Mucosa of gallbladder (tissue), 1 donor: ENCODE measurements around the gene MRS2. TPM values are rescaled to one million over a fixed set of nuclear protein-coding genes. Genes with fewer than 3 reads are reported as not detected.
"Not testable (repeated sequence)": the region's sequence is repeated elsewhere in the genome, so short reads cannot be mapped to it uniquely, and the experiment has no call there.

Source experiments
- DNase-seq: peaks from one replicate; pipeline ENCODE4 v3.0.0-alpha.2; 2020; ENCODE audit warnings: low spot score
- total RNA-seq: library from RNA; stranded (reverse); gene quantifications from one replicate; pipeline ENCODE4 v1.2.1, GENCODE V29; 2021
- donor health status: DM: no; HTN: no; CAD: no.

The MRS2 gene, protein sequence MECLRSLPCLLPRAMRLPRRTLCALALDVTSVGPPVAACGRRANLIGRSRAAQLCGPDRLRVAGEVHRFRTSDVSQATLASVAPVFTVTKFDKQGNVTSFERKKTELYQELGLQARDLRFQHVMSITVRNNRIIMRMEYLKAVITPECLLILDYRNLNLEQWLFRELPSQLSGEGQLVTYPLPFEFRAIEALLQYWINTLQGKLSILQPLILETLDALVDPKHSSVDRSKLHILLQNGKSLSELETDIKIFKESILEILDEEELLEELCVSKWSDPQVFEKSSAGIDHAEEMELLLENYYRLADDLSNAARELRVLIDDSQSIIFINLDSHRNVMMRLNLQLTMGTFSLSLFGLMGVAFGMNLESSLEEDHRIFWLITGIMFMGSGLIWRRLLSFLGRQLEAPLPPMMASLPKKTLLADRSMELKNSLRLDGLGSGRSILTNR
- total RNA-seq: 35.1 TPM

DNA sequence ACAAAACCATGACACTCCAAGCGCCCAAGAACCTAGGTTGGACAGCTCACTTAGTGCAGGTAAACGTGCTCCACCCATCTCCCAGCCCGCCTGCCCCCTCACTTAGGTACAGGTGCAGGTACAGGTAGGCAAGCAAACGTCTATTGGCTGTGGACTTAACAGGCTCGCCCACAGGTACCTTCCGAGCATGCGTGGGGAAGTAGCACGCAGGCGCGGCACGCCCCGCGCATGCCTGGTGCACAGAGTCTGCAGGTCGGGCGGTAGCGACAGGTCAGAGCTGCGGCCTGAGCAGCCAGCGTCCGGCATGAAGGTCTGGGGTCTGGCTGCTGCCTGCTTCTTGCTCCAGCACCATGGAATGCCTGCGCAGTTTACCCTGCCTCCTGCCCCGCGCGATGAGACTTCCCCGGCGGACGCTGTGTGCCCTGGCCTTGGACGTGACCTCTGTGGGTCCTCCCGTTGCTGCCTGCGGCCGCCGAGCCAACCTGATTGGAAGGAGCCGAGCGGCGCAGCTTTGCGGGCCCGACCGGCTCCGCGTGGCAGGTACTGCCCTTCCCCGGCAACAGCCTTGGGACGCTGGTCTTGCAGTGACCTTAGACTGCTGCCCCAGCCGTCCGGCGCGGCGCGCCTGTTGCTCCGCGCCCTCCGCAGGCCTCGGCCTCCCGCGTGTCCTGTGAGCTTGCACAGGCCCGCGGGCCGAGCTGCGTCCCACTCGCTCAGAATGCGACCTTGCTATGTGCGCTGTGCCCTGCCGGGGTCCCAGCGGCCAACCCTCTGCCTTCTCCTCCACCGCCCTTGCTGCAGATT lies at the start of gene MRS2:
MRS2 (plus strand) TSS at position 240 of the 804 bp plus-strand sequence; CDS start at position 351, 111 bp downstream.
- DNase-seq: peak; percentile 92

DNA sequence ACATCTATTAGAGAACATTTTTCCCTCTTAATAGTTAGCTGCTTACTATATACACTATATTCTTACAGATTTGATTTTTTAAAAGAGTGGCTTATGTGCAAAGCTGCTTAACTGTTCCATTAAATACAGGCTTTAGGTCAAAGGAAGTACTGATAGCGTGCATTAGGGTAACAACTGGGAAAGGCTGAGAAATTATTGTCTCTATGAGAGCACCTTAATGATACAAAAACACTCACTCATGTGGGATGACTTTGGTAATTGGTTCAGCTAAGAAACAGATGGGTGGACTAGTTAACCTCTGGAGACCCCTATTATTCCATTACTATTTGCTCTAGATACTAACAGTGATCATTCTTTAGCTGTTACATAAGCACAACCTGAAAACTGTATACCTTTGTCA lies 48.9 kb upstream of the MRS2 start:
- no peak for DNase-seq

DNA sequence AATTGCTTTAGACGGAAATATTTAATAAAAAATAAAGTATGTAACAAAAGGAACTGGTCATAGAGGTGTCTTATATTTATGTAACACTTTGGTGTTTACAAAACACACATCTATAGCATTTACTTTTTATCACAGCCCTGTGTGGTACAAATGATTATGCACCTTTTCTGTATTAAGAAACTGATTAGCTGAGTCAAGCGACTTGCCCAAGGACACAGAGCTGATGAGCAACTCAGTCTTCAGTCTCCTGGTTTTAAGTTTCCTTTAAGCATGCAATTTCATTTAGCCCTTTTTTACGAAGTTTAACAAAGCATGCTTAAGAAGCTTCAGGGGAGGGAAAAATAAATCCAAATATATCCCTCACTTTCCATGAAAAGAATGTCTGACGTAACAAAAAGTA lies 47.3 kb upstream of the MRS2 start:
- no peak for DNase-seq

DNA sequence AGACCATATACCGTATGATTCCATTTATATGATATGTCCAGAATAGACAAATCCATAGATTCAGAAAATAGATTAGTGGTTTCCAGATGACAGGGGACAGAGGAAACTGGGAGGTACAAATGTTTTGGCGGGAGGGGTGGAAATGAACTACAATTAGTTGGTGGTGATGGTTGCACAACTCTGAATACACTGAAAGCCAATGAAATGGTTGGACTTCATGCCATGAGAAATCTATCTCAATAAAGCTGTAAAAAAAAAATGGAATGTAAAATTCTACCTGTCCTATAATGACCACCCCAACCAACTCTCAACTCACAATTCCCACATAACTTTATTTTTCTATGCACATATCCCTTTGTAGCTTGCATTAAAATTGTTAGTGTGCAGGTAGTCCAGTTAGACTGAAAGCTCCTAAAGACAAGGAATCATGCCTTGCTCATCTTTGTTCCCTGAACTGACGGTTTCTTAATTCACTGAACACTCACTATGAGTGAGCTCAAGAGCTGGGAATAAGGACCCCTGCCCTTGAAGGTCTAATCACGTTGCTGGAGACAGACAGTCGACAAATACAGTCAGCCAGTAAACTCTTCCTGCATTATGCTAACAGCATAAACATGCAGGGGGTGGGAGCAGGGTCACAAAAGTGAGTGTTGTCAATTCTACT lies 46.3 kb upstream of the MRS2 start:
- DNase-seq: no peak

DNA sequence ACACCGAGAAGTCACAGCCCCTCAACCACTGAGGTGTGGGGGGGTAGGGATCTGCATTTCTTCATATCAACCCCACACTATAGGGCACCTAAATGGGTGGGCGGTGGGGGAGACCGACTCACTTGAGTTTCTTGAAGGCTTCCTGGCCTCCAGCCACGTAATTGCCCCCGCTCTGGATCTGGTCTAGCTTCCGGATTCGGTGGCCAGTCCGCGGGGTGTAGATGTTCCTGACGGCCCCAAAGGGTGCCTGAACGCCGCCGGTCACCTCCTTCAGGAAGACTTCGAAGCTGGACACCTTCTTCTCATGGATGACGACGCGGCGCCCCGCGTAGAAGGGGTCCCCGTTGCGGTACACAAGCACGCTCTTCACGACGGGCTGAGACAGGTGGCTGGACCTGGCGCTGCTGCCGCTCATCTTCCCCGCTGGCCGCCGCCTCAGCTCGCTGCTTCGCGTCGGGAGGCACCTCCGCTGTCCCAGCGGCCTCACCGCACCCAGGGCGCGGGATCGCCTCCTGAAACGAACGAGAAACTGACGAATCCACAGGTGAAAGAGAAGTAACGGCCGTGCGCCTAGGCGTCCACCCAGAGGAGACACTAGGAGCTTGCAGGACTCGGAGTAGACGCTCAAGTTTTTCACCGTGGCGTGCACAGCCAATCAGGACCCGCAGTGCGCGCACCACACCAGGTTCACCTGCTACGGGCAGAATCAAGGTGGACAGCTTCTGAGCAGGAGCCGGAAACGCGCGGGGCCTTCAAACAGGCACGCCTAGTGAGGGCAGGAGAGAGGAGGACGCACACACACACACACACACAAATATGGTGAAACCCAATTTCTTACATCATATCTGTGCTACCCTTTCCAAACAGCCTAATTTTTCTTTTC lies 45.2 kb upstream of the MRS2 start, which contains the start of gene DCDC2:
DCDC2 (minus strand) TSS at position 724 of the 883 bp plus-strand sequence; CDS start at position 415, 309 bp downstream.
- DNase-seq: peak; percentile 91

DNA sequence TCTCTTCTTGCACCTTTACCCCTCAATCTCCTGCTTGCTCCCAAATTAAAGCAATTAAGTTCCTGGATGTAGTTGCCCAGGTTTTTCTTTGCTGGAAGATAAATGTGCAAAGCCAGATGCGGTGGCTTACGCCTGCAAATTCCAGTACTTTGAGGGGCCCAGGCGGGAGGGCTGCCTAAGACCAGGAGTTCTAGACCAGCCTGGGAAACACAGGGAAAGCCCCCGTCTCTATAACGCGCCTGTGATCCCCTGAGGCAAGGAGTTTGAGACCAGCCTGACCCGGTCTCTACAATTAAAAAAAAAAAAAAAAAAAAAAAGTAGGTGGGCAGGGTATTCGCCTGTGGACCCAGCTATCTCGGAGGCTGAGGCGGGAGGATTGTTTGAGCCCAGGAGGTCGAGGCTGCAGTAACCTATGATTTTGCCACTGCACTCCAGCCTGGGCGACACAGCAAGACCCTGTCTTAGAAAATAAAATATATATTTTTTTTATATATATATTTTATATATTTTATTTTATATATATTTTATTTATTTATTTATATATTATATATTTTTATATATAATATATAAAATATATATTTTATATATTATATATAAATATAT lies 44.4 kb upstream of the MRS2 start:
- no peak for DNase-seq

DNA sequence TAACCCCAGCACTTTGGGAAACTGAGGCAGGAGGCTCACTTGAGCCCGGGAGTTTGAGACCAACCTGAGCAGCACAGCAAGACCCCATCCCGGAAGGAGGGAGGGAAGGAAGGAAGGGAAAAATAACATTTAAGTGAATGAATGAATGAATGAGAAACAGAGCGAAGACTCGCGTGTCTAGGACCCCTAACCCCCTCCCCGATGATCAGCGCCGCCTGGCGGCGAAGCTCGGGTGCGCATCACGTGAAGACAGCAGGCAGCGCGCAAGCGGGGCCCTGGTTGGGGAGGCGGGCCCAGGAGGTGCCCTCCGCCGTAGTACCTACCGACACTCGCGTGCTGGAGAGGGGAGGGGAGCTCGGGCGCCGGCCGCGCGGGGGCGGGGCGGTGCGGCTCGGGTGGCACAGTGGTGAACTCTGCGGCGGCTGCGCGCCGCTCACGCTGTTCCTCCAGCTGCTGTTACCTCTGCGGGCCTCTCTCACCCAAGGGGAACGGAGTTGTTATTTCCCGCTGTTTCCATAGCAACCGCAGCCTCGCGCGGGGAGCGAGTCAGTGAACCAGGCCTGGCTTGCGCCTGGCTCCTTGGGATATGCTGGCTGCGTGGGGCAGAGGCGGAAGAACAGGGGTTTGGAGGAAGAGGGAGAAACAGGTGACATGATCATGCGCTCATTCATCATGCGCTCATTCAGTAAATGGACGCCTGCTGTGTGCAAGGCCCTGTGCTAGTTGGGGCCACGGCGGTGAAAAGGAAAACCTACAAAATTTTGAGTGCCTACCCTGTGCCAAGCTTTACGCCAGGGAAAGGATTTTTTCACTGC lies 42.9 kb upstream of the MRS2 start:
- peak; percentile 84 for DNase-seq

DNA sequence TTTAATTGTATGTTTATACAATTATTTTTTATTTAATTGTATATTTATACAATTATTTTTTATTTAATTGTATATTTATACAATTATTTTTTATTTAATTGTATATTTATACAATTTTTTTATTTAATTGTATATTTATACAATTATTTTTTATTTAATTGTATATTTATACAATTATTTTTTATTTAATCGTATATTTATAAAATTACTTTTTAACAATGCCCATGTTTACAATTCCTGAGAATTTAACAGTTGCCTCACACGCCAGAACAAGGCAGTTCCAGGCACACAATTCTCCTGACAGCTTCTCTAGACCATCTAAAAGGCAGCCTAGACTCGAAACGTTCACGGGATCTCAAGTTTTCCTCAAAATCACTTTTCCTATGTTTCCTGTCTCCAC lies 40.4 kb upstream of the MRS2 start:
- DNase-seq: not testable (repeated sequence)

DNA sequence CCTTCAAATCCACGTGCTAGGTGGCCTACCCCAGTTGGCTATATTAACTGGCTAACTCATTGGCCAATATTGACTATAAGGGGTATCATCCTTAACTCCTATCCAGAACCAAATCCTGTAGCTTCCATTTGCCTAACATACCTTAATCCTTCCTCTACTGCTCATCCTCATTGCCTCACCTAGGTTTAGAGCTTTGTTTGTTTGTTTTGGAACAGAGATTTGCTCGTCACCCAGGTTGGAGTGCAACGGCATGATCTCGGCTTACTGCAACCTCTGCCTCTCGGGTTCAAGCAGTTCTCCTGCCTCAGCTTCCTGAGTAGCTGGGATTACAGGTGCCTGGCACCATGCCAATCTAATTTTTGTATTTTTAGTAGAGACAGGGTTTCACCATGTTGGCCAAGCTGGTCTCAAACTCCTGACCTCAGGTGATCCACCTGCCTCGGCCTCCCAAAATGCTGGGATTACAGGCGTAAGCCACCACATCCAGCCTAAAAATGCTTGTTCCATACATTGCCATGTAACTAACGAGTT lies 37.6 kb upstream of the MRS2 start:
- DNase-seq: not testable (repeated sequence)

DNA sequence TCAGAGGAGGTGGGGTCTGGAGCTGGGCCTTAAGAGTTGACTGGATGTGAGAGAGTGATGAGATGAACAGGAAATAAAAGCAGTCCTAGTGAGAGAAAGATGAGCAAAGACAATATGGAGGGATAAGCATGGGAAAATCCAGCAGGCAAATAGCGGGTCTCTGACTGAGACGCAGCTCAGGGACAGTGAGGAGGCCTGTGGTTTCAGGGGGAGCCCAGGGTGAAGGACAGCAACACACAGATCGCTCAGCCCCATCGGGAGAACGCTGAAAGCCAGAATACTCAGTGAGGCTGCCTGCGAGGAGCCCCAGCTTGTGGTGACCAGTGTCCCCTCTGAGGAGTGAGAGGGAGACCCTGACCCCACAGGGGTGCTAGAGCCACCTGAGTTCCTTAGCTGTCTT lies 28.1 kb upstream of the MRS2 start:
- no peak for DNase-seq

DNA sequence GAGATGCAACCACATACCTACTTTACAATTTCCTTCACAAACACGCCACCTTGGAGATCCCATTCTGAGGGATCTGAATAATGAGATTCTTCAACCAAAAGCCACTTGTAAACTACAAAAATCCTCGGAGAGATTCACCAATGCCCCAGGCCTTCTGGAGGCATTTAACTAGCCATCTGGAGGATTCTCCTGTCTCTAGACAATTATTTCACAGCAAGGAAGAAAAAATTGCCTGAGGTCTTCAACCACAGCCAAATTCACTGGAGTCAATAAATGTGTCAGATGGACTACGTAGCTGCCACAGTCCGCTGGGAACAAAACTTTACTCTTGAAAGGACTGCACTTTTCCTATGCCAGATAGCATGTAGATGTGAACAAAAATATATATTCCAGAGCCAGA lies 25.9 kb upstream of the MRS2 start:
- DNase-seq: no peak

DNA sequence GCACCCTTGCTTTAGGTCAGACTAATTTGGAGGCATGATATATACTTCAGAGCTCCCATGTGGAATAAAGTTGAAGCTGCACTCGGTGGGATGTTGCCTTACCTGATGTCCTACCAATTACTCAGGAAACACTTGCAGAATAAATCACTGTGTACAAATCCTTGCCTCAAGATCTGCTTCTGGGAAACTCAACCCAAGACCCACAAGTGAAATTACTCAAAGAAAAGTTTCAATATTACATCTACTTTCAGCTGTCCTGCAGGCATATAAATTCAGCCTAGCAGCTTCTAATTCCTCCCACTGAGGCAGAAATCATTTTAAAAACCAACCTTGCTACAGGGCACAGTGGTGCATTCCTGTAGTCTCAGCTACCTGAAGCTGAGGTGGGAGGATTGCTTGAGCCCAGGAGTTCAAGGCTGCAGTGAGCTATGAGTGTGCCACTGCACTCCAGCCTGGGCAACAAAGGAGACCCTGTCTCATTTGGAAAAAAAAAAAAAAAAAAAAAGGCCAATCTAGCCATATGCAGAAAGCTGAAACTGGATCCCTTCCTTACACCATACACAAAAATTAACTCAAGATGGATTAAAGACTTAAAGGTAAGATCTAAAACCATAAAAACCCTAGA lies 24.2 kb upstream of the MRS2 start:
- DNase-seq: no peak

DNA sequence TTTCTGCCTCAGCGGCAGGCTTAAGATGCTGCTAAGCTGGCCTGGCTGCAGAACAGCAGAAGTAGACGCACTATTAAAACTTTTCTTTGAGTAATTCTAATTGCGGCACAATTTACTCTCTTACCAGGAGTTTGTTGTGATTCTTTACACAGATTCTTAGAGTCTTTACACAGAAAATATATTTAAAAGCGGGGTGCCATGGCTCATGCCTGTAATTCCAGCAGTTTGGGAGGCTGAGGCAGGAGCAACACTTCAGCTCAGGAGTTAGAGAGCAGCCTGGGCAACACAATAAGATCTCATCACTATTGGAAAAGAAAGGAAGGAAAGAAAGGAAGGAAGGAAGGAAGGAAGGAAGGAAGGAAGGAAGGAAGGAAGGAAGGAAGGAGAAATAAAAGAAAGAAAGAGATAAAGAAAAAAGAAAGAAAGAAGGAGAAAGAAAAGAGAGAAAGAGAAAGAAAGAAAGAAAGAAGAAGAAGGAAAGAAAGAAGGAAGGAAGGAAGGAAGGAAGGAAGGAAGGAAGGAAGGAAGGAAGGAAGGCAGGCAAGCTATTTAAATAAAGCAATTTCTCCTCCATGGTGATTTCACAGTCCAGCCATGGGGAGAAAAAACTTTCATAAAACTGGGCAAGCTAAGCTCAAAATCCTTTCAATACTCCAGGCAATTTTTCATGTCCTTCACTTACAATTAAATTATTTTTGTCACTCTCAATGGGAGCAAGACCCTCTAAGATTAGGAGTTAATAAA lies 21.1 kb upstream of the MRS2 start:
- no peak for DNase-seq

DNA sequence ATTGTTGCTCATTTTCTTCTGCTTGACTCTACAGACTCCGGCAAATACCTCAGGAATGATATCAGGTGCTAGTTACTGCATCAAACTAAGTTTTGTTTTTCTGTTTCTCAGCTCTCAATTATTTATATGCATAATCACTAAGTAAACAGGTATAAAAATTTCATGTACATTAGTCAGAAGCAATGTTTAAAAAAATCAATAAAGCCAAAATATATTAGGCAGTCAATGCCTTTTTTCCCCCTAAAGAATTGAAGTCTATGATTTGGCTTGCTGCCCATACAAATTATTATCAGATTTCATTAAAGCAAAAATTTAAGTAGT lies 20.6 kb upstream of the MRS2 start:
- DNase-seq: no peak

DNA sequence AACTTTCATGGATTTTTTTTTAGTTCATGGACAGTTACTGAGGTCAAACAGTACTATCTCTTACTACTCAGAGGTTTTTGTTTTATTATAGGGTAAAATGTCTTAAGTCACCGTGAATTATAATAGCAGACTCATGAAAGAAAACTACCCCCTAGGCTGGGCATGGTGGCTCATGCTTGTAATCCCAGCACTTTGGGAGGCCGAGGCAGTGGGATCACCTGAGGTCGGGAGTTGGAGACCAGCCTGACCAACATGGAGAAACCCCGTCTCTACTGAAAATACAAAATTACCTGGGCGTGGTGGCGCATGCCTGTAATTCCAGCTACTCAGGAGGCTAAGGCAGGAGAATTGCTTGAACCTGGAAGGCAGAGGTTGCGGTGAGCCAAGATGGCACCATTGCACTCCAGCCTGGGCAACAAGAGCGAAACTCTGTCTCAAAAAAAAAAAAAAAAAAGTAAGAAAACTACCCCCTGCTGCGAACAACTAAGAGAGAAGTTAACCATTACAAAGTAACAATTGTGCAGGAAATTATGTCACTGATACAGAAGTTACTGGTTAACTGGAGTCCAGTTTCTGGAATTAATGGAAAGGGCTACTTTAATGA lies 19.7 kb upstream of the MRS2 start:
- DNase-seq: not testable (repeated sequence)

DNA sequence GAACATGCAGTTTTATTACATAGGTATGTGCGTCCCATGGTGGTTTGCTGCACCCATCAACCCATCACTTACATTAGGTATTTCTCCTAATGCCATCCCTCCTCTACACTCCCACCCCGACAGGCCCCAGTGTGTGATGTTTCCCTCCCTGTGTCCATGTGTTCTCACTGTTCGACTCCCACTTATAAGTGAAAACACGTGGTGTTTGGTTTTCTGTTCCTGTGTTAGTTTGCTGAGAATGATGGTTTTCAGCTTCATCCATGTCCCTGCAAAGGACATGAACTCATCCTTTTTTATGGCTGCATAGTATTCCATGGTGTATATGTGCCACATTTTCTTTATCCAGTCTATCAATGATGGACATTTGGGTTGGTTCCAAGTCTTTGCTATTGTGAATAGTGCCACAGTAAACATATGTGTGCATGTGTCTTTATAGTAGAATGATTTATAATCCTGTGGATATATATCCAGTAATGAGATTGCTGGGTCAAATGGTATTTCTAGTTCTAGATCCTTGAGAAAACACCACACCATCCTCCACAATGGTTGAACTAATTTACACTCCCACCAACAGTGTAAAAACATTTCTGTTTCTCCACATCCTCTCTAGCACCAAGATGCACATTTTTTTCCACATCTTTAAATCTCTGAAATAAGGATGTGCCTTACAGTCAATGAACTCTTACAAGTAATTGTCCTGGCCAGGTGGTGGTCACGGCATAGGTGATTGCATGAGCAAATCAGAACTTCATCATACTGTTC lies 18.2 kb upstream of the MRS2 start:
- not testable (repeated sequence) for DNase-seq

DNA sequence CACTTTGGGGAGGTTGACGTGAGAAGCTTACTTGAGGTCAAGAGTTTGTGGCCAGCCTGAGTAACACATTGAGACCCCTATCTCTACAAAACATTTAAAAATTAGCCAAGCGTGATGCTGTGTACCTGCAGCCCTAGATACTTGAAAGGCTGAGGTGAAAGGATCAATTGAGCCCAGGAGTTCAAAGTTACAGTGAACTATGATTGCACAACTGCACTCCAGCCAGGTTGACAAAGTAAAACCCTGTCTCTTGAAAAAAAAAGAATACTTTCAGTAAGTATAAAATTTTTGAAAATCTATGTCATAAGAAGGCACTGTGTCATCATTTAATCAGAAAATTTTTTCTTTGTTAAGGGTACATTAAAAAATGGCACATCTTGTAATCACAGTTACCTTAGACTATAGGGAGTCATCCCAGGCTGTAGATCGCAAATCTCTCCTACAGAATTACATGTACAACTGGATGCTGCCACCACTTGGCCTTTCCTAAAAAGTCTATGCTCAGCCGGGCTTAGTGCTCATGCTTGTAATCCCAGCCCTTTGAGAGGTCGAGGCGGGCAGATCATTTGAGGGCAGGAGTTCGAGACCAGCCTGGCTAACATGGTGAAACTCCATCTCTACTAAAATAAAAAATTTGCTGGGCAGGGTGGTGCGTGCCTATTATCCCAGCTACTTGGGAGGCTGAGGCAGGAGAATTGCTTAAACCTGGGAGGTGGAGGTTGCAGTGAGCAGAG lies 17.0 kb upstream of the MRS2 start:
- peak; percentile 20 for DNase-seq
